PC-9 (cell line): ENCODE measurements around the gene CCDC60.

Source experiments
- EZH2 ChIP-seq: fragments of 200-600 bp; sonication (generic); IDR thresholded peaks from 2 replicates; pipeline ENCODE4 v1.8.0; 2017; ENCODE audit warnings: antibody characterized with exemption, low read depth
- TF ChIP-seq, protein P1 (sequence below): fragments of 200-600 bp; sonication (generic); conservative IDR thresholded peaks from 2 replicates; pipeline ENCODE4 v1.6.1; 2017; ENCODE audit warnings: mixed run types, antibody characterized with exemption, mild to moderate bottlenecking, moderate library complexity

DNA sequence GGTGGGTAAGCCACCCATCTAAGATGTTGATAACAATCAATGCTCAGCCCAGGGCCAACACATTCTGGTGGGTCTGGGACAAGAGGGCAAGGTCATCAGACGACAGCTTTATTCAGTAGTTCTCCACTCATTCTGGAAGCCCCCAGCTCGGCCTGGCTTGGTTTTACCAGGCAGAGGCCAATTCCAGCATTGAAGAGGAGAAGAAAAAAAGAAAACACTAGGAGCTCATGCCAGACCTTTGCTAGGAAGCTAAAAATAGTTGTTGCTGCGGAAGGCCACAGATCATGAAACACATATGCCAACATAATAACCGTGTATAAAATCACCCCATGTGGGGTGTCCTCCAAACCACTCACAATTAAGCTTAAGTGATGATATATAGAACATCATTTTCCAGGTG lies 44.4 kb downstream of the CCDC60 start:
- TF ChIP-seq, protein P1, sequence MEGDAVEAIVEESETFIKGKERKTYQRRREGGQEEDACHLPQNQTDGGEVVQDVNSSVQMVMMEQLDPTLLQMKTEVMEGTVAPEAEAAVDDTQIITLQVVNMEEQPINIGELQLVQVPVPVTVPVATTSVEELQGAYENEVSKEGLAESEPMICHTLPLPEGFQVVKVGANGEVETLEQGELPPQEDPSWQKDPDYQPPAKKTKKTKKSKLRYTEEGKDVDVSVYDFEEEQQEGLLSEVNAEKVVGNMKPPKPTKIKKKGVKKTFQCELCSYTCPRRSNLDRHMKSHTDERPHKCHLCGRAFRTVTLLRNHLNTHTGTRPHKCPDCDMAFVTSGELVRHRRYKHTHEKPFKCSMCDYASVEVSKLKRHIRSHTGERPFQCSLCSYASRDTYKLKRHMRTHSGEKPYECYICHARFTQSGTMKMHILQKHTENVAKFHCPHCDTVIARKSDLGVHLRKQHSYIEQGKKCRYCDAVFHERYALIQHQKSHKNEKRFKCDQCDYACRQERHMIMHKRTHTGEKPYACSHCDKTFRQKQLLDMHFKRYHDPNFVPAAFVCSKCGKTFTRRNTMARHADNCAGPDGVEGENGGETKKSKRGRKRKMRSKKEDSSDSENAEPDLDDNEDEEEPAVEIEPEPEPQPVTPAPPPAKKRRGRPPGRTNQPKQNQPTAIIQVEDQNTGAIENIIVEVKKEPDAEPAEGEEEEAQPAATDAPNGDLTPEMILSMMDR, result no peak
- TF ChIP-seq EZH2, result no peak
